CD4-positive, alpha-beta T cell treated with Interleukin-21 for 1 hour (primary cell): ENCODE results near the gene PIK3C3.
A peak's percentile ranks its signal among the peaks of the same experiment; 100 is the strongest.
"Not testable (repeated sequence)": the region's sequence is repeated elsewhere in the genome, so short reads cannot be mapped to it uniquely, and the experiment has no call there.

Source experiments
- DNase-seq: peaks from one replicate; pipeline ENCODE4 v3.0.0-alpha.2; 2020

PIK3C3 gene

GRCh38 chr18:42025974-42026625 is 71.1 kb downstream of the PIK3C3 start:
- no peak for DNase-seq

DNA sequence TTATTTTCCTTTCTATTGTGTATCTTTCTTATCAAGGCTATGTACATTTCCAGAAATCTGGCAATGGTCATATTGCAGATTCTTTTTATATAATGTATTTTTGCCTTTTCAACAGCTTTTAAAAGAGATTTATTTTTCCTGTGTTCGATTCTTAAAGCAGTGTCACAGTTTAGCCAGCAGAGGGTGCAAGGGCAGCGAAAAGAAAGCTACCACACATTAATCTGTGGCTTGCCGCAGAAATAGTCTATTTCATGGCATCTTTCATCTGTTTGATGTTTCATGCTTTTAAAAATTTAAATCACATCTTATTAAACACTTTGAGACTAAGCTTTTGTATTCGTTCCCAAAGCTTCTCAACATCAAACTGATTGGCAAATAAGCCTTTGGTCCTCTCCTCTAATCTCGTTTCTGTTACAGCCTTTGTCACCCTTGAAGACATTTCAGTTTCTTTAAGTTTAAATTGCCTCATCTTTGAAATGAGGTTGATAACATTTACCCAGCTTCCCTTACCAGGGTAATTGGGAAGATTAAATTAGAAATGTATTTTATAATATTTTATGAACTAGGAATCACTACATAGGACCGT is 73.3 kb downstream of the PIK3C3 start:
- peak; percentile 48 for DNase-seq

DNA sequence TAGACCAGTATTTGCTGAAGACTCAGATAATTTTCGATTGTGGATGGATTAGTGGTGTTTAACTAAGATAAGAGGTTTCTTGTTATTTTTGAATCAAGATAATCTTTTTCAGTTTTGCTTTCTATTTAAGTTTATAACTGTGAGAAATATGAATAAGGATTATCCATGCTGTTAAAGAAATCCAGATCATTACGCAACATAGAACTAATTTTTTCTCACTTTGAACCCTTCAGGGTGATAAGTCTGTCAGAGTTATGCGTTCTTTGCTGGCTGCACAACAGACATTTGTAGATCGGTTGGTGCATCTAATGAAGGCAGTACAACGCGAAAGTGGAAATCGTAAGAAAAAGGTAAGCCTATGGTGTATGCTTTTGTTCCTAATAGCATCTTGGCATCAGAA is 74.1 kb downstream of the PIK3C3 start:
- DNase-seq = no peak

DNA sequence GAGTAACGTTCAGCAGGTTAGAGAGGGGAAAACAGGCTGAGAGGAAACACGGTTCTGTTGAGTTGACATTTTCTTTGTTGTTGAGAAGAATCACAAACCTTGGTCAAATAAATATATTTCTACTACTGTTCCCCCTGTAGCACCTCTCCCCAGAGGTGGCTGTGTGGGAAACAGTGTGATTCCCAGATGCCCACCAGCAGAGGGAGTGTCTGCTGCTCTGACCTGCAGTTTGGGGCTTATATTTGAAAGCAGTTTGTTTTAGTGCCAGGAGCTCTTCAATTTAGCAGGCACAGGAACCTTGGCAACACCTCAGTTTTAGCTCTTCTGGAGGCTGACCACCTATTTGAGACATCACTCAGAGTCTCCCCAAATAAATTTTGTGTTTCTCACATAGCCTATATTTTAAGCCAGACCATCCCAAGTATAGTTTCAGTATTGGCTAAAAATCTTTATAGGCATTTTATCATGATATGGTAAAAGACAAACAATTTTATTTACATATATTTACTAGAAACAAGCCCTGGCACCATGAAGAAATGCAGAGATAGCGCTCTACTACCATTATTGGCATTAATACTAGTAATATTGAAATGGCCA is 75.7 kb downstream of the PIK3C3 start:
- DNase-seq = no peak

DNA sequence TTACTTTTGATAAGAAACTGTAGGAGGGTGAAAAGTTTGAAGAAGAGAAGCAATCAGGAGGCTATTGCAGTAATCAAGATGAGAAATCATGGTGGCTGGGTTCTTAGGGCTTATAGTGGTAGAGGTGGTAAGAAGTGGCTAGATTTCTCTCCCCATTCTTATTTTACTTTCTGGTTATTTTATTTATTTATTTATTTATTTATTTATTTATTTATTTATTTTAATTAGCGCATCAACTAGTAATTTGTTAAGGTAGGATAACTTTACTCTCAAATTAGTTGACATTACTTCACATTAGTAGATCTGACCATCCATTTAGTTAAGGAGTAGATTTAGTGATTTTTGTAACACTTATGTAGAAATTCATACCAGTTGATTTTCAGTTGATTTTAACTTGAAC is 77.4 kb downstream of the PIK3C3 start:
- no peak for DNase-seq

DNA sequence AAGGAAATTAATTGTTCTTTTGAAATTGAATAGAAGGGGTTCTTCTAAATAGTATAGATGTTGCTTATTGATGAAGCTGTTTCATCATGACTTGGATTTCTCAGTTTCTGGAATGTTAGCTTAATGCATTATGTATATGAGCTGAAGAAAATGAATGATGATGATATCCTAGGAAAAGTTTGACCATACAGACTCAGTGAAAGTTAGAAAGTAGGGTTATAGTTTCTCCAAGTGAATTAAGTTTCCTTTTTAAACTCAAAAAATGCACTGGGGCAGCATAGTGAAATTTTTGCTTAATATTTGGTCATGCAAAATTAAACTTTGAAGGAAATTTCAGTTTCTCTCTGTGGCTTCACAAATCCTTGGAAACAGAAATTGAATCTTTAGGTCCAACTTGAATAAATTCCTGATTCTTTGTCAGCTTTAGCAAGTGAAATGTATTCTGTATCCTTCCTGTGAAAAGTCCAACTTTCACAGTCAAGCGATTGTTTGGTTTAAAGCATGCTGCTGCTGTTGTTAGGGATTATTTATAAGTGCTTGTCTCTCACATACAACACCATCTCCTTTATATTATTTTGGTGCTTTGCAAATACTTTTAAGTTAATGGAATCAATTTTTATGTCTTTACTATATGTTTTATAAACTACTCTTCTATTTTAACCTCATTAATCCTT is 78.2 kb downstream of the PIK3C3 start:
- DNase-seq = no peak

DNA sequence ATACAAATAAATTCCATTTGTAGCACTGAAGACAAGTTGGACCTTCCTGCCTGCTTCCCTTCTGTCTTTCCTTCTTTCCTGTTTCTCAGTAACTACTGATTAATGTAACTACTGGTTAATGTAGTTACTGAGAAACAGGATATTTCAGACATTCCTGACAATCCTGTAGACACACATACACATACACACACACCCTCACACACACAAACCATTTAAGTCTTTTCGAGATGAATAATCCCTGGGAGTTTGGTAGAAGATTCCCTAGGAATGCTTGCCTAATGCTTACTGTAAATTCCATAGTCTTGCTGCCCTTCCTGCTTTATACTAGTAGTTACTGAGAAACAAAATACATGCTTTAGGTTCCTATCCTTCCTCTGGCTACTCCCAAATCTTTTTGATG is 83.9 kb downstream of the PIK3C3 start:
- DNase-seq = no peak

- DNase-seq = no peak
Measured at GRCh38 chr18:42039396-42039795, 84.4 kb downstream of the PIK3C3 start.

DNA sequence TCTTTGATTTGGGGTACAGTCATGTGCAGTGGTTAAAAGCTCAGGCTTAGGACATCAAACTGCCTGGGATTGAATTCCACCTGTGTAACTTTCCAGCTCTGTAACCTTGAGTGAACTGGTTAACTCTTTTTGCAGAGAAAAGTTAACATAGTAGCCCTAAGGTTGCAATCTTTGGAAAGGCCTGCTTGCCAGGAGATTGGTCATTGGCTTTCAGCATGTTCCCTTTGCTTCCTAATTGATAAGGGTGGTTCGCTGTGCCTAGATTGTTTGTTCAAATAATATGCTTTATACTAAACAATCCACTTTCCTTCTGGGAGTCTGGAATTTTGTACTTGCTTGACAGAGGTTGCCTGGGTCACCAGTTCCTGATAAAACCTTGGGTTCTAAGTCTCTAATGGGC is 86.8 kb downstream of the PIK3C3 start:
- no peak for DNase-seq

- no peak for DNase-seq
Measured at GRCh38 chr18:42045346-42045745, 90.3 kb downstream of the PIK3C3 start.

- DNase-seq = no peak
Measured at GRCh38 chr18:42047721-42048120, 92.7 kb downstream of the PIK3C3 start.

GRCh38 chr18:42048158-42048557 is 93.1 kb downstream of the PIK3C3 start:
- DNase-seq = no peak

- not testable (repeated sequence) for DNase-seq
Measured at GRCh38 chr18:42049536-42049935, 94.5 kb downstream of the PIK3C3 start.

DNA sequence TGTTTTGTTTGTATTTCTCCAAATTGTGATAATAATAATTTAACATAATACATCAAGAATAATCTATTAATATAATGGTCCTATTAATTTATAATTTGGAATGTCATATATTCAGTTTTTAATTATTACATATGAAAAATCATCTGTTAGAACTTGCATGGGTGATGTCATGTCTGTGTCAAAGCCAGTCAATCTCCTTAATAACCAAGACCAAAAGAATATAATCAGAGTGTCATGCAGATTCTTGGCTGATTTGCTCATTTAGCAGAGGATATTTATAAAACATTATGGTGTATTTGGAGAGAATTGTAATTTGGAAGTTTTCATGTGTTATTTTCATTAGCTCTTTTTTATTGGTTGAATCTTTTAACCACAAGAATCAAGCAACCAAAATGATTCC is 96.4 kb downstream of the PIK3C3 start:
- no peak for DNase-seq

GRCh38 chr18:42052122-42052708 is 97.2 kb downstream of the PIK3C3 start:
- peak; percentile 2 for DNase-seq

- DNase-seq = peak; percentile 63
Measured at GRCh38 chr18:42053188-42053781, 98.3 kb downstream of the PIK3C3 start.

DNA sequence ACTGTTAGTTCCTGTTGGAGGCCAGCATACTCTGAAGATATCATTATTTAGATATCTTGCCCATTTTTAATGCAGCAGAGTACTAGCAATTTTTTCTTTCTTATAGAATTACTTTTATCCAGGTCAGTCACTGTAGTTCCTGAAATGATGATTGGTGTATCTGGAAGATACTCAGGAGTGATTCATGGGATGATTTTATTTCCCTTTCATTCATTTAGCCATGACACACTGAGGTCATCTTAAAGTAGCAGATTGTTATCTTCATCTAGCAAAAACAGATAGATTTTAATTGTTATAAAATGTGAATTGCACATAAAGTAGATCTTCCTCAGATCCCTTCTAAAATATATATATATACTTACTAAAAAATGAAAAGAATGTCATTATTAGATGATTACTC is 109.1 kb downstream of the PIK3C3 start:
- no peak for DNase-seq

- no peak for DNase-seq
Measured at GRCh38 chr18:42067518-42067917, 112.5 kb downstream of the PIK3C3 start.

GRCh38 chr18:42068030-42068429 is 113.0 kb downstream of the PIK3C3 start:
- DNase-seq = no peak

GRCh38 chr18:42069036-42069435 is 114.0 kb downstream of the PIK3C3 start:
- DNase-seq = no peak

DNA sequence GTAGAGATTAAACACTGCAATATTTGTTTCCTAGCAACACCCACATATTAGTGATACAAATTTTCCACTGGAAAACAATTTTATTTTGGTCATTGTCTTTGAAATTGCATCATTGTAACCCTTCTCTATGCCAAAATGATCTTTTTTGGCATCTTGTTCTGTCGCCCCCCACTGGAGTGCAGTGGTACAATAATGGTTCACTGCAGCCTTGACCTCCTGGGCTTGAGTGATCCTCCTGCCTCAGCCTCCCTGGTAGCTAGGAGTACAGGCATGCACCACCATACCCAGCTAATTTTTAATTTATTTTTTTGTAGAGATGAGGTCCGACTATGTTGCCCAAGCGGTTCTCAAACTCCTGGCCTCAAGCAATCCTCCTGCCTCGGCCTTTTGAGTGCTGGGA is 117.4 kb downstream of the PIK3C3 start:
- no peak for DNase-seq

DNA sequence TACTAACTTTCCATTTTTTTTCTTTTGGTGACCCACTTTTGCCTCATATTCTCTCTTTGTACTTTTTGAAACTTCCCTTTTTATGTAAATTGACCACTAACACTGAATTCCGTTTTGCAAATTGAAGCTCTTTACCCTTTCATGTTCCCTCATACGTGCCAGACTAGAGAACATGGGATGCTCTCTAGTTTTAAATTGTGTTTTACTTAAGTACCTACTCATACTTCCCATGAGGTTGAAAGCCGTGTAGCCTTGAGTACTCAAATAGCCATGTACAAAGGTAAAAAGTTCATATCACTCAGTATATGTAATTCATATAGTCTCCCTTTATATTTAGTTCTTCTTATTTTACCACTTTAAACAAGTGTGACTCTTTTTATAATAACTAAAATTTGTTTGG is 119.7 kb downstream of the PIK3C3 start:
- no peak for DNase-seq

GRCh38 chr18:42078711-42079110 is 123.7 kb downstream of the PIK3C3 start:
- DNase-seq = no peak
